ENCODE data around the gene ZSCAN10. TPM values are rescaled to one million over a fixed set of nuclear protein-coding genes. Genes with fewer than 3 reads are reported as not detected.

Gene ZSCAN10
- total and polyA plus RNA-seq, 9 of the 15 experiments (the other 6 are each of a cell fraction or from before 2014, with no cell fraction given): 0.22 TPM; not detected in 8

- no peaks in the 10 kb centered on the region for H4K20me1 ChIP-seq (replicated peaks; ENCODE audit: control insufficient read depth, insufficient read depth, low read length)
- intact Hi-C loops (cut with micrococcal nuclease): no loop called here
- no peak within 1 kb of the TSS for H3K4me2 ChIP-seq (ENCODE audit: insufficient read depth, low read length)
- ChIA-PET POLR2A (interaction anchor here (1.1 to 1.3 kb wide), 2 partner anchors 63 to 64 kb away, joined by 3 to 5 read pairs; no protein-coding TSS in a partner anchor), CTCF (ENCODE audit: low intra/inter-chr PET ratio) (no interaction called here)
- H3K9me1 ChIP-seq (ENCODE audit: control insufficient read depth, insufficient read depth, low read length): no peaks in the 10 kb centered on the region
- 53% methylated on average over 13 of the region's 13 CpGs for WGBS (ENCODE audit: insufficient coverage, low coverage, missing lambda C conversion rate)
- H3K27ac ChIP-seq (ENCODE audit: extremely low read depth, low read depth, low read length): no peak within 1 kb of the TSS
- H3K36me3 ChIP-seq (ENCODE audit: control insufficient read depth, insufficient read depth, low read length): no peaks in the 10 kb centered on the region
- peak within 1 kb of the TSS in 1 of 2 experiments; percentile 24; a peak in 2 of 4 replicates for H3K9ac ChIP-seq (ENCODE audit: insufficient read depth in 1 of 2, low read depth in 2 of 2, low read length in 2 of 2)
- peak in 1 of 4 experiments; percentile 25 for DNase-seq (ENCODE audit: extremely low read depth in 1 of 4, low spot score in 3 of 4)
- ATAC-seq: 0 out of 3 replicates have a peak, but pooled peaks have one; percentile 11
- peak within 1 kb of the TSS; percentile 67; the same call in 1 of the 2 replicates for H2AFZ ChIP-seq (ENCODE audit: low read depth, low read length)
- FAIRE-seq: no peak
- H3K4me1 ChIP-seq (replicated peaks in 1 of 2; ENCODE audit: control insufficient read depth in 2 of 2, insufficient read depth in 2 of 2, low read length in 2 of 2): peaks cover 8 to 35% of the 10 kb centered on the region in 2 experiments; a peak in 4 of 5 replicates
- in situ Hi-C loops (cut with MboI): no loop called here
- BruUV-seq (replicated peaks): no TSS peak
- no peak within 1 kb of the TSS for H3K4me3 ChIP-seq
- no peaks in the 10 kb centered on the region for H3K27me3 ChIP-seq (ENCODE audit: control insufficient read depth in 2 of 2, insufficient read depth in 2 of 2, low read length in 2 of 2)
- H3K9me3 ChIP-seq (replicated peaks; ENCODE audit: control insufficient read depth, insufficient read depth, low read depth, low read length): no peaks in the 10 kb centered on the region
- no peaks in the 10 kb centered on the region for H3K79me2 ChIP-seq (ENCODE audit: control insufficient read depth, insufficient read depth, low read length)
- TF ChIP-seq THRB (CRISPR knock-in tag; conservative IDR thresholded peaks at IDR 0.05) (no peak), STAT6 (CRISPR knock-in tag; IDR thresholded peaks at IDR 0.05) (no peak), ZNF408 (CRISPR knock-in tag; IDR thresholded peaks at IDR 0.05; ENCODE audit: low read depth) (no peak), IFI16 (CRISPR knock-in tag; IDR thresholded peaks at IDR 0.05) (no peak), ARID2 (IDR thresholded peaks at IDR 0.05) (no peak), ZZZ3 (IDR thresholded peaks at IDR 0.05) (no peak), ZNF263 (CRISPR knock-in tag; IDR thresholded peaks at IDR 0.05; ENCODE audit: borderline replicate concordance) (peak; percentile 47), L3MBTL2 (IDR thresholded peaks at IDR 0.05) (0 out of 2 replicates have a peak, but pooled peaks have one; percentile 26), ATF7 (IDR thresholded peaks at IDR 0.05) (peak; percentile 82; the same call in 1 of the 2 replicates), ARID3B (CRISPR knock-in tag; IDR thresholded peaks at IDR 0.05; ENCODE audit: borderline replicate concordance) (no peak), ZNF740 (CRISPR knock-in tag; IDR thresholded peaks at IDR 0.05) (0 out of 2 replicates have a peak, but pooled peaks have one; percentile 15), ZNF740 (tag; IDR thresholded peaks at IDR 0.05) (no peak)
- TF ChIP-seq, protein P1, sequence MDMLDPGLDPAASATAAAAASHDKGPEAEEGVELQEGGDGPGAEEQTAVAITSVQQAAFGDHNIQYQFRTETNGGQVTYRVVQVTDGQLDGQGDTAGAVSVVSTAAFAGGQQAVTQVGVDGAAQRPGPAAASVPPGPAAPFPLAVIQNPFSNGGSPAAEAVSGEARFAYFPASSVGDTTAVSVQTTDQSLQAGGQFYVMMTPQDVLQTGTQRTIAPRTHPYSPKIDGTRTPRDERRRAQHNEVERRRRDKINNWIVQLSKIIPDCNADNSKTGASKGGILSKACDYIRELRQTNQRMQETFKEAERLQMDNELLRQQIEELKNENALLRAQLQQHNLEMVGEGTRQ (CRISPR knock-in tag; IDR thresholded peaks at IDR 0.05): no peak
Observed at GRCh38 chr16:3065069-3065741, 33.9 kb downstream of the ZSCAN10 start, which contains the start of gene IL32. Gene IL32, plus strand, starts transcription at chr16:3065640. Its CDS starts 172 bp downstream, at chr16:3065812.
